NB4 (cell line): ENCODE results near the gene CYB5RL.

ENCODE experiments used
- CTCF ChIP-seq: IDR thresholded peaks from one replicate; pipeline ENCODE4 v1.5.1; 2012; ENCODE audit warnings: low read depth, low read length
- MYC ChIP-seq: IDR thresholded peaks from 2 replicates; pipeline ENCODE4 v1.6.1; 2011; ENCODE audit warnings: low read depth, low read length
- POLR2A ChIP-seq: IDR thresholded peaks from 2 replicates; pipeline ENCODE4 v1.6.1; 2011; ENCODE audit warnings: mild to moderate bottlenecking; ENCODE audit not compliant: insufficient read length; ENCODE audit errors: extremely low read depth

- TF ChIP-seq CTCF (no peak), POLR2A (no peak), MYC (no peak)
Observed at GRCh38 chr1:54176621-54177327, 23.1 kb downstream of the CYB5RL start.
